CD4-positive, CD25-positive, alpha-beta regulatory T cell (primary cell): ENCODE results near the gene AMN. TPM values are rescaled to one million over a fixed set of nuclear protein-coding genes. Genes with fewer than 3 reads are reported as not detected.

Experiments
- ATAC-seq, 2 donors: fragments of 150-1000 bp; cut with Tn5 transposase; one replicate each; pipeline ENCODE4 v1.10.0; 2021; ENCODE audit warnings: low read depth in 2 of 2, moderate number of reproducible peaks in 2 of 2, moderate library complexity in 1 of 2
- DNase-seq, 3 donors: peaks; one replicate each; pipeline versions ENCODE4 v3.0.0 to v3.0.0-alpha.2; 2012 to 2022; ENCODE audit warnings: mixed read lengths in 1 of 3
- H3K27ac ChIP-seq: one replicate; pipeline ENCODE4 v1.7.0; 2013; ENCODE audit warnings: mild to moderate bottlenecking, low read length; ENCODE audit not compliant: insufficient read depth, poor library complexity, severe bottlenecking
- H3K27me3 ChIP-seq: one replicate; pipeline ENCODE4 v1.7.0; 2013; ENCODE audit warnings: low read length; ENCODE audit not compliant: control insufficient read depth, insufficient read depth
- H3K36me3 ChIP-seq: one replicate; pipeline ENCODE4 v1.7.0; 2013; ENCODE audit warnings: mild to moderate bottlenecking, low read length, moderate library complexity; ENCODE audit not compliant: control insufficient read depth, insufficient read depth
- H3K4me1 ChIP-seq: 2 replicates; pipeline ENCODE4 v1.7.0; 2013; ENCODE audit warnings: mild to moderate bottlenecking, low read length; ENCODE audit not compliant: insufficient read depth, control insufficient read depth, poor library complexity, severe bottlenecking
- H3K4me3 ChIP-seq: one replicate; pipeline ENCODE4 v1.7.0; 2013; ENCODE audit warnings: low read depth, mild to moderate bottlenecking, low read length, moderate library complexity
- H3K9me3 ChIP-seq, 2 experiments: 1 replicate in 1 of 2; 2 replicates in 1 of 2; pipeline ENCODE4 v1.7.0; 2013; ENCODE audit warnings: low read length in 2 of 2, mild to moderate bottlenecking in 1 of 2, moderate library complexity in 1 of 2; ENCODE audit not compliant: control insufficient read depth in 2 of 2
- H3K27ac Mint-ChIP-seq, 3 donors: one replicate each; pipeline ENCODE4 v1.8.0; 2020 to 2022; ENCODE audit warnings: mild to moderate bottlenecking in 3 of 3, mixed read lengths in 3 of 3, moderate library complexity in 2 of 3
- H3K27me3 Mint-ChIP-seq: one replicate; pipeline ENCODE4 v1.8.0; 2022; ENCODE audit warnings: mild to moderate bottlenecking, mixed read lengths
- H3K36me3 Mint-ChIP-seq: one replicate; pipeline ENCODE4 v1.8.0; 2020; ENCODE audit warnings: mixed read lengths
- H3K4me1 Mint-ChIP-seq, 4 donors: one replicate each; pipeline ENCODE4 v1.8.0; 2020 to 2022; ENCODE audit warnings: mixed read lengths in 4 of 4, mild to moderate bottlenecking in 1 of 4
- H3K4me3 Mint-ChIP-seq, 4 donors: one replicate each; pipeline ENCODE4 v1.8.0; 2020 to 2022; ENCODE audit warnings: mild to moderate bottlenecking in 4 of 4, mixed read lengths in 4 of 4, moderate library complexity in 3 of 4
- H3K9me3 Mint-ChIP-seq, 7 donors: one replicate each; pipeline ENCODE4 v1.8.0; 2020 to 2022; ENCODE audit warnings: mixed read lengths in 7 of 7, mild to moderate bottlenecking in 3 of 7, moderate library complexity in 2 of 7
- polyA plus RNA-seq, 4 donors: library from polyadenylated mRNA; unstranded; fragments of 300-500 nt; fragmentation: Illumina TruSeq; gene quantifications; one replicate each; pipeline ENCODE4 v1.2.3, GENCODE V29; 2021
- total RNA-seq: library from RNA; stranded (reverse); gene quantifications from one replicate; pipeline ENCODE4 v1.2.3, GENCODE V29; 2022

Gene AMN
- total and polyA plus RNA-seq, 5 donors from 2014 or later, result 0.24 to 2.2 (median 0.66) TPM; not detected in 1

DNA sequence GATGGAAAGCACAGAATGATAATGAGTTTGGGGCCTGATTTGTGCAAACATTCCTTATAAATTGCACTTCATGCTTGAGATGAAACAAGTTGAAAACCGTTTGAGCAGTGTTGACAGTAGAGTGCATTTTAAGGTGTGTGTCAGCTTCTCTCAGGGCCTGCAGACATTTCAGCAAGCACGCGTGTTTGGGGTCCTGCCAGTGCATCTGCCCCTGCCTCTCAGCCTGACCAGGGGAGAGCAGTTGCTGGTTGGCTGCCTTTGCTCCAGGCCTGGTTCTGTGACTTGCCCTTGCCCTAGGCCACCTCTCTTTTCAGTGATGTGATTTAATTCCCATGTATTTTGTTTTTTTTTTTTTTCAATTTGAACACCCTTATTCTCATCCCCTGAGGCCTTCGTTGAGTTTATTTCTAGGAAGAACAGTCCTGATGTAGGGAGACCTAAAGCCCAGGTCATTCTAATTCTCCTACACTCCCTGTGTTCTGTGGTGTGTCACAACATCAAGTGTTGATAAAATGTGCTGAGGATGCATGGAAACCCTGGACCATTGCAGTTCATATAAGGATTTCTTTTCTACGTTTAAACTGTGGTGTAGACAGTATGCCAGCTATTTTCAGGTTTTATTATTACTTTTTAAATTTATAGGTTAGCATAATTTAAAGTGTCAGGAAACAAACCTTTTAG, 40.1 kb upstream of the AMN start:
- H3K4me1 Mint-ChIP-seq, result peaks cover 0 to 10% (median 6%) of the 10 kb centered on the region in 4 donors
- H3K36me3 Mint-ChIP-seq, result peaks cover 28% of the 10 kb centered on the region
- Histone ChIP-seq H3K27ac (no peak overlapping the region), H3K4me3 (no peak overlapping the region), H3K27me3 (no peaks in the 10 kb centered on the region), H3K36me3 (peaks cover 69% of the 10 kb centered on the region), H3K9me3 (no peaks in the 10 kb centered on the region), H3K4me1 (no peaks in the 10 kb centered on the region)
- DNase-seq (no peak), ATAC-seq (no peak)
- peak overlapping the region in 2 of 3 donors; percentile 58 to 60 for H3K27ac Mint-ChIP-seq
- H3K27me3 Mint-ChIP-seq, result no peaks in the 10 kb centered on the region
- H3K4me3 Mint-ChIP-seq, result no peak overlapping the region
- no peaks in the 10 kb centered on the region for H3K9me3 Mint-ChIP-seq

DNA sequence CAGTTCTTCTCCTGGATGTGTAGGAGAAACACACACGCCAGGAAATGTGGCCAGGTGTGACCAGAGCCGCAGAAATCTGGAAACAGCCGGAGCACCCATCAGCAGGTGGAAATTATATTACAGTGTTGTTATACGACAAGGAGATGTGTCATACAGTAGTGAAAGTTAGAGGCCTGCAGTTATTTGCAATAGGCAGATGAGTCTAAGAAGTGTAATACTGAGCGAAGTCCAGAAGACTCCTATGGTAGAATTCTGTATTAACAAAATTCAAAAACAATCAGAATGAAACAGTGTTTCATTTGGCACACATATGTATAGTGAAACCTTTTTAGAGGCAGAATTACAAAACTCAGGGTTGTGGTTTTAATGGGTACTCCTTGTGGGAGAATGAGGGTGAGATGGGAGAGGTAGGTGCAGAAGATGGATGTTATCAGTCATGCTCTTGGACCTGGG, 39.3 kb upstream of the AMN start:
- peaks cover 0 to 10% (median 6%) of the 10 kb centered on the region in 4 donors for H3K4me1 Mint-ChIP-seq
- H3K27me3 Mint-ChIP-seq, result no peaks in the 10 kb centered on the region
- peak overlapping the region; percentile 16 to 58 (median 33) for H3K27ac Mint-ChIP-seq
- no peaks in the 10 kb centered on the region for H3K9me3 Mint-ChIP-seq
- no peak for ATAC-seq
- Histone ChIP-seq H3K27me3 (no peaks in the 10 kb centered on the region), H3K4me1 (no peaks in the 10 kb centered on the region), H3K9me3 (no peaks in the 10 kb centered on the region), H3K27ac (no peak overlapping the region), H3K36me3 (peaks cover 65% of the 10 kb centered on the region), H3K4me3 (no peak overlapping the region)
- no peak overlapping the region for H3K4me3 Mint-ChIP-seq
- H3K36me3 Mint-ChIP-seq, result peaks cover 32% of the 10 kb centered on the region
- no peak for DNase-seq

DNA sequence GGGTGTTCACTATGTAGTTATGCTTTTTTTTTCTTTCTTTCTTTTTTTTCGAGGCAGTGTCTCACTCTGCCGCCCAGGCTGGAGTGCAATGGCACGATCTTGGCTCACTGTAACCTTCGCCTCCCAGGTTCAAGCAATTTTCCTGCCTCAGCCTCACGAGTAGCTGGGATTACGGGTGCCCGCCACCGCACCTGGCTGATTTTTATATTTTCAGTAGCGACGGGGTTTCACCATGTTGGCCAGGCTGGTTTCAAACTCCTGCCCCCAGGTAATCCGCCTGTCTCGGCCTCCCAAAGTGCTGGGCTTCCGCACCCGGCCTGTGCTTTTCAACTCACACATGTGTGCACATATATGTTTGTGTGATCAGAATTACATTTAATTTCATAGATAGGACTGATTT, 38.9 kb upstream of the AMN start:
- Mint-ChIP-seq H3K36me3 (peaks cover 36% of the 10 kb centered on the region), H3K27me3 (no peaks in the 10 kb centered on the region), H3K27ac (peak overlapping the region in 1 of 3 donors; percentile 63), H3K9me3 (no peaks in the 10 kb centered on the region), H3K4me3 (no peak overlapping the region), H3K4me1 (peaks cover 0 to 10% (median 6%) of the 10 kb centered on the region in 4 donors)
- Histone ChIP-seq H3K27me3 (no peaks in the 10 kb centered on the region), H3K4me3 (no peak overlapping the region), H3K4me1 (no peaks in the 10 kb centered on the region), H3K27ac (no peak overlapping the region), H3K9me3 (no peaks in the 10 kb centered on the region), H3K36me3 (peaks cover 64% of the 10 kb centered on the region)
- DNase-seq (no peak), ATAC-seq (no peak)

DNA sequence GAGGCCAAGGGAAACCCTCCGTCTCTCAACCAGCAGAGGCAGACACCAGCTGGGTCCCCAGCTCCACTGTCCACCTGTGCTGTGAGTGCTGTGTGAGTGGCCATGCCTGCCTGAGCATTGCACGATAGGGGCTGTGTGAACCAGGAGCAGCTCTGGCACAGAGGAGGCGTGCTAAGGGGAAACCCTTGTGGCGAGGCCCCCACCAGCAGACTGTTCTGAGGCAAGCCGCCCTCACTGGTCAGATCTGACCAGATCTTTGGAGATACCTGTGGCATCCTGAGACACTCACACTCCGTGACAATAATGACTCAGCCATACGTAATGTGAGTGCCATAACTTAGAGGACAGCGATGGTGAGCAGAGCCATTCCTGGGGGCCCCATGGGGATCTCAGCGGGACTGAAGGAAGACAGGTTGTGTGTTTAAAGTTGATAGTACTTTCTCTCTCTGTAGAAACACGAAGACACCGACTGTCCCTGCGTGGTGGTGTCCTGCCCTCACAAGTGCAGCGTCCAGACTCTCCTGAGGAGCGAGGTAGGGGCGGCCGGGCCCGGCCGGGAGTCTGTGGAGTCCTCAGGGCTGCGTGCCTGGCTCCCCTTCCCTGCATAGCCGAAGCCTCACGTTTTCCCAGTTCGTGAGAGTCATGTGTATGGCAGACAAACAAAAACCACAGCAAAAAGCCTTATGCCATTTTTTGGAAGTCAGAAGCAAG, 36.6 kb upstream of the AMN start:
- Mint-ChIP-seq H3K4me1 (peaks cover 0 to 13% (median 3%) of the 10 kb centered on the region in 4 donors), H3K27me3 (no peaks in the 10 kb centered on the region), H3K9me3 (no peaks in the 10 kb centered on the region), H3K4me3 (no peak overlapping the region), H3K36me3 (peaks cover 44% of the 10 kb centered on the region), H3K27ac (peak overlapping the region in 1 of 3 donors; percentile 62)
- Histone ChIP-seq H3K4me1 (no peaks in the 10 kb centered on the region), H3K27ac (no peak overlapping the region), H3K9me3 (no peaks in the 10 kb centered on the region), H3K27me3 (no peaks in the 10 kb centered on the region), H3K4me3 (no peak overlapping the region), H3K36me3 (peaks cover 68% of the 10 kb centered on the region)
- DNase-seq (no peak), ATAC-seq (no peak)

DNA sequence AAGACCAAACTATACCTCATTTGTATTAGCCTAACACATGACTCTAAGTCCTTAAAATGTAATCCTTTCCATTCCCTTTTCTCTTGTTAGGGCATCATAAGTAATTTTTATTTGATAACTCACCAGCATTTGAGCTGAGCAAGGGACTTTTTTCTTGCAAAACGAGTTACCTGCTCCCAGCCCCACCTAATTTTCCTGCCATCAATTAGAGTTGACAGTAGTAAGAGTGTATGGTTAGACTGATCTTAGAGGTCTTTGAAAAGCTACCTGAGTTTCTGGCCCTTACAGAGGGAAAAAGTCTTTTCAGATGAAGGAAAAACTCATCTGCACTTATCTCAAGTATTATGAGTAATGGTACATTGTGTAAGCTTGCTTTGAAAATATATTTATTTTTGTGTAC, 33.7 kb upstream of the AMN start:
- H3K27ac ChIP-seq, result no peak overlapping the region
- H3K9me3 ChIP-seq, result no peaks in the 10 kb centered on the region
- peaks cover 0 to 13% (median 0%) of the 10 kb centered on the region in 4 donors for H3K4me1 Mint-ChIP-seq
- H3K36me3 ChIP-seq, result peaks cover 75% of the 10 kb centered on the region
- no peaks in the 10 kb centered on the region for H3K27me3 Mint-ChIP-seq
- H3K4me1 ChIP-seq, result no peaks in the 10 kb centered on the region
- no peak overlapping the region for H3K4me3 ChIP-seq
- no peak overlapping the region for H3K4me3 Mint-ChIP-seq
- peaks cover 52% of the 10 kb centered on the region for H3K36me3 Mint-ChIP-seq
- no peaks in the 10 kb centered on the region for H3K9me3 Mint-ChIP-seq
- ATAC-seq, result no peak
- H3K27ac Mint-ChIP-seq, result peak overlapping the region in 1 of 3 donors; percentile 69
- DNase-seq, result no peak
- H3K27me3 ChIP-seq, result no peaks in the 10 kb centered on the region

DNA sequence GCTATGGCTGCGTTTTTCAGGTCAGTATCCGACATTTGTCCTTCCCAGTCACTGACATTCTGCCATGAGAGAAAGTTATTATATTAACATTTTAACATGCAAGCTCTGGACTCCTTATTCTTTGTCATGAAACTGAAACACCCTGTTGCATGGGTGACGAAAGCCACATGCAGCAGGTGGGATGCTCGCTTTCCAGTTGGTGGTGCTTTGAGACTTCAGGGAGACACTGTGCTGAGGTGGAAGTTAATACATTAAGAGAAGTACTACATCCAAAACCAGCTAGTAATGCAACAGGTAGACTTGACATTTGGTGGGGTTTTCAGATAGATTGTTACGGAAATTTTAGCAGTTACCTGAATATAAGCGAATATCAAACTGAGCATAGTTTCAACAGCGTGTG, 32.8 kb upstream of the AMN start:
- Histone ChIP-seq H3K9me3 (no peaks in the 10 kb centered on the region), H3K27ac (no peak overlapping the region), H3K4me1 (no peaks in the 10 kb centered on the region), H3K27me3 (no peaks in the 10 kb centered on the region), H3K4me3 (no peak overlapping the region), H3K36me3 (peaks cover 81% of the 10 kb centered on the region)
- H3K36me3 Mint-ChIP-seq, result peaks cover 47% of the 10 kb centered on the region
- H3K27me3 Mint-ChIP-seq, result no peaks in the 10 kb centered on the region
- peak overlapping the region in 1 of 3 donors; percentile 3 for H3K27ac Mint-ChIP-seq
- H3K4me3 Mint-ChIP-seq, result no peak overlapping the region
- DNase-seq (no peak), ATAC-seq (no peak)
- no peaks in the 10 kb centered on the region for H3K9me3 Mint-ChIP-seq
- peaks cover 0 to 13% (median 0%) of the 10 kb centered on the region in 4 donors for H3K4me1 Mint-ChIP-seq

GRCh38 chr14:102891111-102891510, 31.4 kb upstream of the AMN start:
- Histone ChIP-seq H3K27me3 (no peaks in the 10 kb centered on the region), H3K4me1 (no peaks in the 10 kb centered on the region), H3K9me3 (no peaks in the 10 kb centered on the region), H3K27ac (no peak overlapping the region), H3K4me3 (no peak overlapping the region), H3K36me3 (peaks cover 82% of the 10 kb centered on the region)
- Mint-ChIP-seq H3K4me1 (peaks cover 0 to 13% (median 0%) of the 10 kb centered on the region in 4 donors), H3K9me3 (no peaks in the 10 kb centered on the region), H3K27me3 (no peaks in the 10 kb centered on the region), H3K27ac (no peak overlapping the region), H3K4me3 (no peak overlapping the region), H3K36me3 (peaks cover 50% of the 10 kb centered on the region)
- no peak for ATAC-seq
- no peak for DNase-seq
